ENCODE data around the gene DOK1. TPM values are rescaled to one million over a fixed set of nuclear protein-coding genes. Genes with fewer than 3 reads are reported as not detected.

DOK1 gene
- total RNA-seq, 1 experiment from 2014 or later: 3.4 TPM

DNA sequence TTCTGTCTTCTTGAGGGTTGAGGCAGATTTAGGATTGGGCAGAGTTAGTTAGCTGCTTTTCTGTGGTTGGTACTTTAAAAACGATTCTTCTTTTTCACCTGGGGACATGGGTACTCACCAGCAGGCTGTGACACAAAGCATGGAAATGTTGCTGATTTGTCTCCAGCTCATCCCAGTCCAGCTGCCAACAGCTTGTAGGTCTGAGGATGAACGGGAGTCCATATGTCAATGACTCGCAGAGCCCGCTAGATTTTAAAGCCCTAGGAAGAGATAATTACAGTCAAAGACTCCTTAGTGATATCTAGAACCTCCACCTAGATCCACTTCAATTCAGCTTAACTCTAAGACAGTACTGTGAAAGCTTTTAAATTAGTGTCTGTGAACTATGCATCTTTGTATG is 20.8 kb downstream of the DOK1 start:
- H3K27ac Mint-ChIP-seq (ENCODE audit: low read depth, unreplicated experiment): no peak overlapping the region
- DNase-seq (ENCODE audit: unreplicated experiment): no peak
- no peak overlapping the region for H3K4me3 Mint-ChIP-seq (ENCODE audit: unreplicated experiment)
- no peaks in the 10 kb centered on the region for H3K27me3 Mint-ChIP-seq (ENCODE audit: insufficient read depth, unreplicated experiment)
- H3K9me3 Mint-ChIP-seq (ENCODE audit: unreplicated experiment): no peaks in the 10 kb centered on the region
- ChIA-PET POLR2A (interaction anchor here (0.7 to 1.8 kb wide), 3 partner anchors 11 to 117 kb away, joined by 4 to 6 read pairs (median 5); partner anchors contain the start of gene WBP1), CTCF (interaction anchor here (0.5 to 15.5 kb wide), 6 partner anchors 11 to 831 kb away, joined by 3 to 203 read pairs (median 10); partner anchors contain the start of genes CCDC142, HTRA2 and TTC31)
- no peaks in the 10 kb centered on the region for H3K36me3 Mint-ChIP-seq (ENCODE audit: insufficient read depth, unreplicated experiment)
- H3K4me1 Mint-ChIP-seq (ENCODE audit: insufficient read depth, unreplicated experiment): peaks cover 18% of the 10 kb centered on the region
- BruUV-seq (replicated peaks): no TSS peak
- intact Hi-C loops (cut with micrococcal nuclease): no loop called here
- TF ChIP-seq, protein P1, sequence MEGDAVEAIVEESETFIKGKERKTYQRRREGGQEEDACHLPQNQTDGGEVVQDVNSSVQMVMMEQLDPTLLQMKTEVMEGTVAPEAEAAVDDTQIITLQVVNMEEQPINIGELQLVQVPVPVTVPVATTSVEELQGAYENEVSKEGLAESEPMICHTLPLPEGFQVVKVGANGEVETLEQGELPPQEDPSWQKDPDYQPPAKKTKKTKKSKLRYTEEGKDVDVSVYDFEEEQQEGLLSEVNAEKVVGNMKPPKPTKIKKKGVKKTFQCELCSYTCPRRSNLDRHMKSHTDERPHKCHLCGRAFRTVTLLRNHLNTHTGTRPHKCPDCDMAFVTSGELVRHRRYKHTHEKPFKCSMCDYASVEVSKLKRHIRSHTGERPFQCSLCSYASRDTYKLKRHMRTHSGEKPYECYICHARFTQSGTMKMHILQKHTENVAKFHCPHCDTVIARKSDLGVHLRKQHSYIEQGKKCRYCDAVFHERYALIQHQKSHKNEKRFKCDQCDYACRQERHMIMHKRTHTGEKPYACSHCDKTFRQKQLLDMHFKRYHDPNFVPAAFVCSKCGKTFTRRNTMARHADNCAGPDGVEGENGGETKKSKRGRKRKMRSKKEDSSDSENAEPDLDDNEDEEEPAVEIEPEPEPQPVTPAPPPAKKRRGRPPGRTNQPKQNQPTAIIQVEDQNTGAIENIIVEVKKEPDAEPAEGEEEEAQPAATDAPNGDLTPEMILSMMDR (IDR thresholded peaks at IDR 0.05; ENCODE audit: unreplicated experiment): no peak

DNA sequence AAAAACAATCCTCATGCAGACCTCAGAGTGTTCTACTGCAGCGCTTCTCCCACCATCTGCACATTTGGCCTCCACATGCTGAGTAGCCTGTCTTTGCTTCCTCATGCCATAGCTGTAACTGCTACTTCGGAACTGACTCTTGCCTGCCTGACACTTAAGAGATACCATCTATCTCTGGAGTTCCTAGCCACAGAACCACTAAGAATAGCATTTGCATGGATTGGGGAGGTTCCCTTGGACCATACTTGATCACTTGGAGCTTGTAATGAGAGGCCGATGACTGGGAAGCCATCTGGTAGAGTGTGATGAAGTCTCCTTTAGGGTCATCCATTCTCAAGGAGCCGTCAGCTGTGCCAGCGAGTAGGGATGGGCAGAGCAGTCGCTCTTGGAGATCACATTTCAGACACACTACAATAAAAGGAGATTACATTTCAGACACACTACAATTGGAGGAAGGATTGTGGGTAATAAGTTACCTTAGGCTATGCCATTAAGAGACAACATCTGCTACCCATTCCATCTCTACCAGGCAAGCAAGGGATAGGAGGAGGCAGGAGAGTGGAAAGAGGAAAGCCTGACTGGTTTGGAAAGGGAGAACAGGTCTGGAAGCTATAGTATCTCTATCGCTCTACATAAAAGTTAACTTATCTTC is 21.8 kb downstream of the DOK1 start:
- Mint-ChIP-seq H3K36me3 (ENCODE audit: insufficient read depth, unreplicated experiment) (no peaks in the 10 kb centered on the region), H3K27ac (ENCODE audit: low read depth, unreplicated experiment) (no peak overlapping the region), H3K4me3 (ENCODE audit: unreplicated experiment) (no peak overlapping the region), H3K9me3 (ENCODE audit: unreplicated experiment) (no peaks in the 10 kb centered on the region), H3K27me3 (ENCODE audit: insufficient read depth, unreplicated experiment) (no peaks in the 10 kb centered on the region), H3K4me1 (ENCODE audit: insufficient read depth, unreplicated experiment) (peaks cover 18% of the 10 kb centered on the region)
- intact Hi-C loops (cut with micrococcal nuclease): no loop called here
- no TSS peak for BruUV-seq (replicated peaks)
- ChIA-PET CTCF (interaction anchor here (0.5 to 15.5 kb wide), 9 partner anchors 10 to 138 kb away, joined by 3 to 203 read pairs (median 4); partner anchors contain the start of genes CCDC142, HTRA2 and TTC31), POLR2A (interaction anchor here (1.0 to 1.8 kb wide), 5 partner anchors 8 to 70 kb away, joined by 3 to 8 read pairs (median 6); partner anchors contain the start of genes AUP1 and HTRA2)
- TF ChIP-seq, protein P1 (IDR thresholded peaks at IDR 0.05; ENCODE audit: unreplicated experiment): no peak
- no peak for DNase-seq (ENCODE audit: unreplicated experiment)

DNA sequence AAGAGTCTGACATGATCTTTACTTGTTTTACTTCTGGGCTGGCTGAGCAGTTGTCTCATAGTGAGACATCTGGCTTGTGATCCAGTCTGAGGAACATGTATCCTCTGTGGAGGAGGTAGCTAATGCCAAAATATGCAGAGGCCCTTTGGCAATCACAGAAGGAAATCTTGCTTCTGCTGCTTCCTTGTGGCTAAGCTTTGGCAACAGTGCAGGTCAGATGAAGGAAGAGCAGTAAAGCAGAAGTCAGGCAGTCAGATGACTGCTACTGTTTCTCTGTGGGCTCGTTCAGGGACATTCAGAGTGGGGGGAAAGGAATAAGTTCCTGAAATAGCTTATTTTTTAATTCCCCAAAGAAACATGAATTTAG is 22.3 kb downstream of the DOK1 start:
- ChIA-PET POLR2A (interaction anchor here (1.0 to 1.5 kb wide), 4 partner anchors 8 to 70 kb away, joined by 3 to 8 read pairs (median 6); partner anchors contain the start of genes AUP1 and HTRA2), CTCF (interaction anchor here (0.6 to 15.5 kb wide), 8 partner anchors 10 to 429 kb away, joined by 3 to 203 read pairs (median 6); partner anchors contain the start of genes CCDC142, HTRA2 and TTC31)
- no peaks in the 10 kb centered on the region for H3K36me3 Mint-ChIP-seq (ENCODE audit: insufficient read depth, unreplicated experiment)
- peak; percentile 35 for DNase-seq (ENCODE audit: unreplicated experiment)
- intact Hi-C loops (cut with micrococcal nuclease): no loop called here
- no TSS peak for BruUV-seq (replicated peaks)
- no peak overlapping the region for H3K27ac Mint-ChIP-seq (ENCODE audit: low read depth, unreplicated experiment)
- TF ChIP-seq, protein P1 (IDR thresholded peaks at IDR 0.05; ENCODE audit: unreplicated experiment): no peak
- H3K4me3 Mint-ChIP-seq (ENCODE audit: unreplicated experiment): no peak overlapping the region
- peaks cover 18% of the 10 kb centered on the region for H3K4me1 Mint-ChIP-seq (ENCODE audit: insufficient read depth, unreplicated experiment)
- H3K9me3 Mint-ChIP-seq (ENCODE audit: unreplicated experiment): no peaks in the 10 kb centered on the region
- H3K27me3 Mint-ChIP-seq (ENCODE audit: insufficient read depth, unreplicated experiment): no peaks in the 10 kb centered on the region

DNA sequence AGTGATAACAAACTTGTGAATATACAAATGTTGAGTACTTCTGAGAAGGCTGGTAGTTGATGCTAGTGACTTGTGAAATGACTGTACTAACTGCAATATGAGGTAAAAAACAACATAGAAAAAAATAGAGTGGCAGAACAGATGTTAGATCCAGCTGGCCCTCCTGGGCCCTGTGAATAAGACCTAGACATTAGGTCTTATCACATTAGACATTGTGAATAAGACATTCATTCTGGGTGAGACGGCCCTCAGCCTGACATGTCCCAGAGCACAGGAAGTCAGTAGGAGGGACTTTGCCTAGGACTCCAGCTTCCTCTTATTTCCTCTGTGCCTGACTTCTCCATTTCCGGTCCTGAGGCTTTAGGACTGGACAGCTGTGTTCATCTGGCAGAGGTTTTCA is 22.9 kb downstream of the DOK1 start:
- no peak for DNase-seq (ENCODE audit: unreplicated experiment)
- no peak overlapping the region for H3K4me3 Mint-ChIP-seq (ENCODE audit: unreplicated experiment)
- H3K36me3 Mint-ChIP-seq (ENCODE audit: insufficient read depth, unreplicated experiment): no peaks in the 10 kb centered on the region
- H3K4me1 Mint-ChIP-seq (ENCODE audit: insufficient read depth, unreplicated experiment): peaks cover 18% of the 10 kb centered on the region
- TF ChIP-seq, protein P1 (IDR thresholded peaks at IDR 0.05; ENCODE audit: unreplicated experiment): no peak
- no peaks in the 10 kb centered on the region for H3K9me3 Mint-ChIP-seq (ENCODE audit: unreplicated experiment)
- intact Hi-C loops (cut with micrococcal nuclease): no loop called here
- H3K27ac Mint-ChIP-seq (ENCODE audit: low read depth, unreplicated experiment): no peak overlapping the region
- no peaks in the 10 kb centered on the region for H3K27me3 Mint-ChIP-seq (ENCODE audit: insufficient read depth, unreplicated experiment)
- POLR2A ChIA-PET: interaction anchor here (1.5 kb wide), 1 partner anchor 48 kb away, joined by 8 read pairs; the partner anchor contains the start of genes AUP1 and HTRA2
- BruUV-seq (replicated peaks): no TSS peak
- CTCF ChIA-PET: interaction anchor here (0.6 to 15.5 kb wide), 8 partner anchors 10 to 430 kb away, joined by 3 to 203 read pairs (median 7); partner anchors contain the start of genes CCDC142, HTRA2 and TTC31
